ENCODE measurements around the gene EXOSC3.
A peak's percentile ranks its signal among the peaks of the same experiment; 100 is the strongest.
"Not testable (repeated sequence)": the region's sequence is repeated elsewhere in the genome, so short reads cannot be mapped to it uniquely, and the experiment has no call there.

The EXOSC3 gene

DNA sequence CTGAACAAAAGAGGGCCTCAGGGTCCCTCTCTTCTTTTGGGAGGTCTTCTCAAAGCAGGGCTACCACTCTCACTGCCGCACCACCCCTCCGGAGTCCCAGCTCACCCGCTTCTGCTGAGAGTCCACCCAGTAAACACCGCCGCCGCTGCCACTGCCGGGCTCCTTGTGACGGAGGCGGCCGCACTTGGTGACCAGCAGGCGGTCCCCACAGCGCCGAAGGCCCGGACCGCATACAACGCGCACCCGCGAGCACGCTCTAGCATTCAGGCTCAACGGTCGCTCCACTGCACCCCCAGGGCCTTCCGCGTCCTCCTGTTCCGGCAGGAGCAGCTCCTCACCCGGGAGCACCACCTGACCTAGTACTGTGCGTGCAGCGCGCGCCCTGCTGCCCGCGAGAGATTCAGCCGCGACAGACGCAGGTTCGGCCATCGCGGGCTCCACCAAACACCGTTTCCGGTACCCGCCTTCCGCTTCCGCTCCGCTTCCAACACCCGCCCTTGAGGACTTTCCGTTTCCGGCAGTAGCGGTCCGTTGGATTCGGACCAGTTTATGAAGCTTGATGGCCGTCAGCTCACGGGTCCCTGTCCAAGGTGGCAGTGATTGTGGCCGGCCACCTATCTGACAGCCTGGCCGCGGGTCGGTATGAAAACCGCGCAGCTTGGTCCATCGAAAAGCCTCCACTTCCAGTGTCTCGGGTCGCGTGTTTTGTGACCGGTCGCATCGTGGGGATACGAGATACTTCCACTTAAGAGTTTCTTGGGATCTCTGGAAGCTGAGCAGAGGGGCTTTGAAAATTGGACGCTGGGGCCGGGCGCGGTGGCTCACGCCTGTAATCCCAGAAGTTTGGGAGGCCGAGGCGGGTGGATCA lies at the start of gene EXOSC3:
Gene EXOSC3 (minus strand): TSS at position 449 of the 868 bp plus-strand sequence. CDS start 20 bp downstream, at position 429.
- DNase-seq = peak; percentile 96

DNA sequence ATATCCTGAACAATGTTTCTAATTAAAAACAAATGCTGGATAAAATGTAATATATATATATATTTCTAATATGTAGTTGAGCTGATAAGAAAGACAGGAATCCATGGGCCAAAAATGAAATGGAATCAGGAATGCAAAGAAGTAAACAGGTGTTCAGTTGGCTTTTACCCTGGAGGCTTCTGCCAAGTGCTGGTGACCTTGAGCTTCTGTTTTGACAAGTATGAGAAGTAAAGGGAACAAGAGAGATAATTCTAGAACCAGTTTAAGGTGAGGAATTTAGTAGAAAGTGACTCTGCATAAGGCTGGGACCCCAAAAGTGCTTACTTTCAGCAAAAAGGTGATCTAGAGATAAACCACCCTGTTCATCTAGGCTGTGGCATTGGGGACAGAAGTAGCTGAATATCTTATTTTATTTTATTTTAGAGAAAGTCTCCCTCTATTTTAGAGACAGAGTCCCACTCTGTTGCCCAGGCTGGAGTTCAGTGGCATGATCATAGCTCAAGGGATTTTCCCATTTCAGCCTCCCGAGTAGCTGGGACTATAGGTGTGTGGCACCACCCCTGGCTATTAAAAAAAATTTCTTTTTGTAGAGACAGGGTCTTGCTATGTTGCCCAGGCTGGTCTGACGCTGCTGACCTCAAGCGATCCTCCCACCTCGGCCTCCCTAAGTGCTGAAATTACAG lies 42.8 kb upstream of the EXOSC3 start:
- DNase-seq = no peak

DNA sequence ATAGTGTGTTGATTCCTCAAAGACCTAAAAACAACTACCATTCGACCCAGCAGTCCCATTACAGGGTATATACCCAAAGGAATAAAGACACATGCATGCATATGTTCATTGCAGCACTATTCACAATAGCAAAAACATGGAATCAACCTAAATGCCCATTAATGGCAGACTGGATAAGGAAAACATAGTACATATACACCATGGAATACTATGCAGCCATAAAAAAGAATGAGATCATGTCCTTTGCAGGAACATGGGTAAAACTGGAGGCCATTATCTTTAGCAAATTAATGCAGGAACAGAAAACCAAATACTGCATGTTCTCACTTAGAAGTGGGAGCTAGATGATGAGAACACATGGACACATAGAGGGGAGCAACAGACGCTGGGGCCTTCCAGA lies 40.3 kb upstream of the EXOSC3 start:
- DNase-seq = not testable (repeated sequence)

DNA sequence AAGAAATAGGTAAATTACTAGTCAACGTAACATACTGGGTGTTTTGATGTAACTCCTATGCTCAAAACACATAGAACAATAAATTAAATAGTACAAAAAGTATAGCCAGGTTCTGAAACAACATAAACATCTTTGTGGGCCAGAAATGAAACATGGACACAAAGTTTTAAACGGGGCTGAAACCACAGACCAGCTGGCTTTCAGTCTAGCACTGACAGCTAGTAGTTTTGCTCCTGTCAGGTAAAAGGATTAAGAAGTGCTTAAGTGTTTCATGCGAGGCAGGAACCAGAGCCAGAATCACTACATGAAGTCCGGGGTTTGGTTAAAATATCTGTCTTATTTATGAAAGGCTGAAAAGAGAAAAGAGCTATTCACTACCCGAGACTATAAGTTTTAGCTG lies 35.3 kb upstream of the EXOSC3 start:
- no peak for DNase-seq

DNA sequence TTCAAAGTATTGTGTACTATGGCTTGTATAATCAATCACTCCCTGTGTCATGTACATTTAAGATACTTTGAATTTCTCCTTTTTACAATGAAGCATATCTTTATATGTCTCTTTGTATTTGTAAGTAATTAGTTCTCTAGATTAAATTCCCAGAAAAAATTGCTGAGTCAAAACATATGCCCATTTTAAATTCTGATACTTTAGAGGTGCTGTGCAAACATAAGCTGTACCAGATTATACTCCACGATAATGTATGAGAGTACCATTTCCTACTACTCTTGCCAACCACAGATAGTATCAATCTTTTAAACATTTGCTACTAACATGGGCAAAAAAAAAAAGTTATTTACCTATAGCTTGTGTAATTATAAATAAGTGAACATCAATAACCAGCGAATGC lies 34.0 kb upstream of the EXOSC3 start:
- DNase-seq = no peak

DNA sequence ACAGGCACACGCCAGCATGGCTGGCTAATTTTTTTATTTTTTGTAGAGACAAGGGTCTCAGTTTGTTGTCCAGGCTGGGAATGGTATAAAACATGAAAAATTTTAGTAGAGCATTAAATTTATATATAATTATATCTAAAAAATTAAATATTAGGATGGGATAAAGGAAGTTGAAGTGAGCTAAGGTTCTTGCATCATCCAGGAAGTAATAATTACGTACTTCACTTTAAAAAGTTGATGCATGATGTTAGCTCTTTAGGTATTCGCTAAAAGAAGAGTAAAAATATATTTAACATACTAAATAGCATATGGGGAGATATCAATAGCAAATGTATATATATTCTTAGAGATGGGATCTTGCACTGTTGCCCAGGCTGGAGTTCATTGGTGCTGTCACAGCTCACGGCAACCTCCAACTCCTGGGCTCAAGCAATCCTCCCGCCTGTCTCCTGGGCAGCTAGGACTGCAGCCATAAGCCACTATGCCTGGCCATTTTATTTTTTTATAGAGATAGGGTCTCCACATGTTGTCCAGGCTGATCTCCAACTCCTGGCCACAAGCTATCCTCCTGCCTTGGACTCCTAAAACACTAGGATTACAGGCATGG lies 28.0 kb upstream of the EXOSC3 start:
- DNase-seq = no peak

DNA sequence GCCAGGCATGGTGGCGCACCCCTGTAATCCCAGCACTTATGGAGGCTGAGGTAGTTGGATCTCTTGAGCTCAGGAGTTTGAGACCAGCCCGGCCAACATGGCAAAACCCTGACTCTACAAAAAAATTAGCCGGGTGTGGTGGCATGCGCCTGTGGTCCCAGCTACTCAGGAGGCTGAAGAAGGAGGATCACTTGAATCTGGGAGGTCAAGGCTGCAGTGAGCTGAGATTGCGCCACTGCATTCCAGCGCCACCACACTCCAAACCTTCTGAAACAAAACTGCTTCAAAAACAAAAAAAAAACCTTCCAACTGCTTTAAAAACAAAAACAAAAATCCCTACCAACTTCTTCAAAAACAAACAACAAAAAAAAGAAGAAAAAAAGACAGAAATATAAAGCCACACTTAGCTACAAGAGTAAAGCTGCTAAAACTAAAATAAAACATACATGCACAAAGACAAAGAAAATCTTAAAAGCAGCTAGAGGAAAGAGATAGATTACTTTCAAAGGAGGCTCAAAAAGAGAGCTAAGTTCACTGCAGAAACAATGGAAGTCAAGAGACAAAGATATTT lies 27.1 kb upstream of the EXOSC3 start:
- no peak for DNase-seq

DNA sequence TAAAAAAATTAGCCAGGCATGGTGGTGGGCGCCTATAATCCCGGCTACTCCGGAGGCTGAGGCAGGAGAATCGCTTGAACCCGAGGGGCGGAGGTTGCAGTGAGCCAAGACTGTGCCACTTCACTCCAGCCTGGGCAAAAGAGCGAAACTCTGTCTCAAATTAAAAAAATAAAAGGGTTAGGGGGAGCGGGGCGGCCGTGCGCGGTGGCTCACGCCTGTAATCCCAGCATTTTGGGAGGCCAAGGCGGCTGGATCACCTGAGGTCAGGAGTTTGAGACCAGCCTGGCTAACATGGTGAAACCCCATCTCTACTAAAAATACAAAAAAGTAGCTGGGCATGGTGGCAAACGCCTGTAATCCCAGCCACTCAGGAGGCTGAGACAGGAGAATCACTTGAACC lies 24.8 kb upstream of the EXOSC3 start:
- DNase-seq = not testable (repeated sequence)

DNA sequence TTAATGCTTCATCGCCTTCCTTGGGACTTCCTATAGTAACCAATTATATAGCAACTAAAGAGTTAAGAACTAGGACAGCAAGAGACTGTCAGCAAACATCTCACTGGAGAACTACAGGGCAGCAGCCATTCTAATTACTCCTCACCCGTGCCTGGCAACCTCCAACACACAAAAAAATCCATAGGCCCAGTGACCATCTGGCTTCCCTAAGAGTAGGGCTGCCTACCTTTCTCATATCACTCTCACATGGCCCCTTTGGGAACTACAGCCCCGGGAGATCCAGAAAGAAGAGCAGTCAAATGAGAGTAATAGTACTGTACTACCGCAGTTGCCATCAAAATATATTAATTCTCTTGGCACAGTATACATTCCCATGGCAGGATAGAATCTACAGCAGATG lies 21.4 kb upstream of the EXOSC3 start:
- DNase-seq = peak; percentile 38

DNA sequence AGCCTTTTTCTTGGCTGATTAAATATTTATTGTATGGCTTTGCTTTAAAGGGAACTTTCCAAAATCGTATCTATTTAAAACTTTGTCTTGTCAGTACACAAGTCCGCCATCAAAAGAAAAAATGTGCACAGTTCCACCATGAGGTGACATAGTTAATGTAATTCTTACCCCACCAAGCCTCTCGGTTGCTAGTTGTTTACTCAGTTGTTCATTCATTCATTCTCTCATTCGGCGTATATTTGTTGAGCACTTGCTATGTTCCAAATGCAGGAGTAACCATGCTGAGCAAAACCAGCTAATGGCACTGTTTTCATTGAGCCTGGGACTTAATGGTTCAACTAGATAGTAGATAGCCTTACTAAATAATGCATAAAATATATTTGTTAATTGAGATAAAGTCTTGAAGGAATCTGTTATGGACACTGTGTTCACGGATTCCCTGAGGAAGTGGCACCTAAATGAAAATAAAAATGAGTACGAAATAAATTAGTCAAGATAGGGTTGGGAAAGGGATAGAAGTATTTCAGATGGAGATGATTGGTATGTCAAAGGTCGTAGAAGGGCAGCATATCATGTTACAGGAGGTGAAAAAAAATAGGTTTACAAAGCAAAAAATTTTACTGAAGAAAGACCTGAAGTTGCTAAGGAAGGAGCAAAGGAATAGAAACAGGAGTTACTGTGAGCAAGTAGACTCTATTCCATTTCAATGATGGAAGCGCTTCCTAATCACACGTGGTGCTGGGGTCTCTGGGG lies 17.3 kb upstream of the EXOSC3 start:
- DNase-seq = no peak

DNA sequence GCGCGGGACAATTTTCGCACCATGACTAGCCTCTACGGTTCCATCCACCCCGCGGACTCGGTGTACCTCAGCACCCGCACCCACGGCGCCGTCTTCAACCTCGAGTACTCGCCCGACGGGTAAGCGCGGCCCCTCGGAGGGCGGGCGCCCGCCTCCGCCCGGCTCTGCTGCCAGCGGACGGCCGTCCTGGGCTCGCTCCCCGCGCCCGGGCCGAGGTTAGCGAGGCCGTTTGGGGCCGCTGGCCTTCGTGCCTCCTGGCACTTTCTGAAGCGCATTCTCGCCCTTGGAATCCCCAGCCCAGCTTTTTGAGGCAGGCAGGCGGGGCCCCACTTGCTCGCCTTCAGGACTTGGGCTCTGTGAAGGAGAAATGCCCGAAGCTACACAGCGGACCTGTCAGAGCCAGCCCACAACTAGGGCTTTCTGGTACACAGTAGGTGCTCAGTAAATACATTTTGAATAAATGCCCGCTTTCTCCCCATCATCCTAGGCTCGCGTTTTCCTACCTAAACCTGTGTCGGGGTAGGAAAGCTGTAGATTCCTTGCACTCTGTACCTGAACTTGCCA lies 16.5 kb upstream of the EXOSC3 start:
- DNase-seq = no peak

DNA sequence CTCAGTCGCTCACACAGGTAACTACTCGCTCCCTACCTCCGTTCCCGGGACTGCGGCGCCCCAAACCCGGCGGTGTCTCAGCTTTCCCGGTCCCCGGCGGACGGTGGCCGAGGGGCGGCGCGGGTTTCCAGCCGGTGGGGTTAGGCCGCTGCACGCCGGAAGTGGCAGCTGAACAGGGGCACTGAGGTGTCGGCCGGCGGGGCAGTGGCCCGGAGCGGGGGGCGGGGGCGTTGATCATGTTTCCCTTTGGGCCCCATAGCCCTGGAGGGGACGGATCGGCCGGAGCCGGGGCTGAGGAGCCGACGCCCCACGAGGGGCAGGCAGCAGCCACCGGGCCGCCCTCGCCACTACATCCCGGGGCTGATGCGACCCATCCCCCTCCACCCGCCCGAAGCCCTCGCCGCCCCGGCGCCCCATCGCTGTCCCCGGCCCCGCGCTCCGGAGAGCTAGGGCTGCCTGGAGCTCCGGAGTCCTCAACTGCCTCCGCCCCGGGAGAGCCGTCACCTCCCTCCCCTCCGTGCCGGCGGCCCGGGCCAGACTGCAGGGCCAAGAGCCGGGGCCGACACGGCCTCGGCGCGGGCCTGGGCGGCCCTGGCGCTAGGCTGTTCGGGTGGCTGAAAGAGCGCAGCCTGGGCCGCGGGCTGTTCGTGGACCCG lies 15.9 kb upstream of the EXOSC3 start, which contains the start of gene DCAF10:
Gene DCAF10 (plus strand): TSS at position 167 of the 656 bp plus-strand sequence. CDS start 70 bp downstream, at position 237.
- DNase-seq = peak; percentile 97

DNA sequence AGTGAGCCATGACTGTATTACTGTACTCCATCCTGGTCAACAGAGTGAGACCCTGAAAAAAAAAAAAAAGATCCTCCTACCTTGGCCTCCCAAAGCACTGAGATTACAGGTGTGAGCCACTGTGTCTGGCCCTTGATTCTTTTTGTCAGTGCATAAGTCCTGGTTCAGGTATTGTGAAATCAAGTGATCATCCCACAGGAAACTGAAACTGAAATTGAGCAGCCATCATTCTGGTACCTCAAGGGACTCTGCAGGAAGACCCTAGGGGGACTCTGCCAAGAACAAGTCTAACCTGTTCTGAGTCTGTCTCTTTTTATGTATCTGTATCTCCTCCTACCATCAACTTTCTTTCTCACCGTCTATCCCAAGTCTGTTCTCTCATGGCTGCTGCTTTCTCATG lies 13.8 kb upstream of the EXOSC3 start:
- DNase-seq = no peak

DNA sequence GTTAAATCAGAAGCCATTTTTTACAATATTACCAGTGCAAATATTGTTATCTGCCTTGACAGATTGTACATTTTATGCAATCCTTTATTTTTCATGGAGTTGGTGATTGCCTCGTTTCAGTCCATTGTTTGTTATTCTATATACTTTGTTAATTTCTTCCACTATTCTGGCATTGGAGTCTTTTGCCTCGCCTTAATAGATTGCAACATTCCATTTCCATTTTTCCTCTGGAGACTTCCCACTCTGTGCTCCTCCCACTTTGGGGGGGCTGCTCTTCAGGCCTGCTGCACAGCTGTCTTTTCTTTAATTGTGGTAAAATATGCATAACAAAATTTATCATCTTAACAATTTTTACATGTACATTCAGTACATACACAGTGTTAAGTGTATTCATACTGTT lies 11.4 kb upstream of the EXOSC3 start:
- DNase-seq = no peak

DNA sequence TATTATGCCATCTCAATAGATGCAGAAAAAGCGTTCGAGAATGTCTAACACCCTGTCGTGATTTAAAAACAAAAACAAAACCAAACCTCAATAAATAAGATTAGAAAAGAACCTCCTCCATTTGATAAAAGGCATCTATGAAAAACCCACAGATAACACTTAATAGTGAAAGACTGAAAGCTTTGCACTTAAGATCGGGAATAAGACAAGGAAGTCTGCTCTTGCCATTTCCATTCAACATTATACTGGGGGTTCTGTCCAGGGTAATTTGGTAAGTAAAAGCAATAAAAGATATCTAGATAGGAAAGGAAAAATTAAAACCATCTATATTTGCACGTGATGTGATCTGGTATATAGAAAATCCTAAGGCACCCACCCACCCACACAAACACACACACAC lies 7.3 kb upstream of the EXOSC3 start:
- DNase-seq = no peak

DNA sequence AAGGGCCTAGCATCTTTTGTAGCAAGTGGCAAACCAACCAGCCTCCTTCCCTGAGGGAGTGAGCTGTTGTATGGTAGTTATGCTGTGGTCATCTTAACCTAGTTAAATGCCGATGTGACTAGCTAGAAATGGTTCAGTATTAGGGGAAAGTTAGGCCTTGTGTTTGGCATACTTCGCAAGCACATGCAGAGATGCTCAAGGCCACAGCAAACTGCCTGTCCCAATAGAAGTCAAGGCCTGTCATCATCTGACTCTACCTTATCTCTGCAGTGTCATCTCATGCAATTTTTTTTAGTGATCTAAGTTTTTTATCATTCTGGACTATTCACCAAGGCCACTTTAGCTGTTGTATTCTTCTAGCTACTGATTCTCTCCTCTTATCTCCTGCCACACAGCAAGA lies 5.2 kb upstream of the EXOSC3 start:
- no peak for DNase-seq

DNA sequence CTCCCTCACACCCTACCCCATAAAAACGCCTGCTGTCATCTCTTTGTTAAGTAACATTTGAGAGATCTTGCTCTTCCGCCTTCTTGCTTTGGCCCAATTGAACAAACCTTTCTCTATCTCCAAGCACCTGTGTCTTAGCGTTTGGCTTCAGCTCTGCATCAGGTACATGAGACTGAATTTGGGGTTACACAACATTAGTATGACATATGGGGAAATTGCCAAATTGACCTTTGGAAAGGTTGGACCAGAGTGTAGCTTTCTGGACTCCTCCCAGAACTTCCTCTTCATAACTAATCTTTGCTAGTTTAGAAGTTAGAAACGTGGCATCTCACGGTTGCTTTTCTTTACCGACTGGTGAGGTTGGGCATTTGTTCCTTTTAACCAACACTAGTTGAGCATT lies 3.5 kb upstream of the EXOSC3 start:
- no peak for DNase-seq

DNA sequence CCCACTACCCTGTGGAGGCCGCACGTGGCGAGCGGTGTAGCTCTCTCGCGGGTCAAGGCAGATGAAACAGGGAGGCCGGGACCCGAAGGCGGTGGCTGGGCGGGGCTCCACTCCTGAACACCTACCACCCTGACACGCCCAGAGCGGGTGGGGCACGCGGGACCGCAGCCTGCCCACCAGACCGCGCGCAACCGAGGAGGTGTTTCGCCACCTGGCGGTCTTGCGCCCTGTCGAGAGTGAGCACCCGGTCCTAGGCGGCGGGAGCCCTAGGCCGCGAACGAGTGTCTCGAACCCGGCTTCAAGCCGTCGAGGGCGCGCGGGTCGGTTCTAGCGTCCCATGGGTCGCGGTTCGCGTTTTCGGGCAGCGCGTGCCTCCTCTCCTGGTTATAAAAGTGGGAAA lies 2.2 kb upstream of the EXOSC3 start:
- DNase-seq = no peak

DNA sequence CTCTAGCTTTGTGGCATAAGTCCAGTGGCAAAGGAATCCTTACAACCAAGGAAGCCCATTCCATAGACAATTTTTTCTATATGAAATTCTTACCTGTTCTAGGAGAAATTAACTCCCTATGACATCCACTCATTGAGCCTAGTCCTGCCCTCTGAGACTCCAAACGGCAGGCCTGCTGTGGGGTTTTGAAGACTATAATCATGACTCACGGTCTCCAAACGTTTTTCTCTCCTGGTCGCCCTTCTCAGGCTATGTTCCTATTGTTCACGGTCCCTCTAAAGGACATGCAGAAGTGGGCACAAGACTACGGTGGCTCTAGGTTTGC lies 611 bp downstream of the EXOSC3 start:
- DNase-seq = no peak

DNA sequence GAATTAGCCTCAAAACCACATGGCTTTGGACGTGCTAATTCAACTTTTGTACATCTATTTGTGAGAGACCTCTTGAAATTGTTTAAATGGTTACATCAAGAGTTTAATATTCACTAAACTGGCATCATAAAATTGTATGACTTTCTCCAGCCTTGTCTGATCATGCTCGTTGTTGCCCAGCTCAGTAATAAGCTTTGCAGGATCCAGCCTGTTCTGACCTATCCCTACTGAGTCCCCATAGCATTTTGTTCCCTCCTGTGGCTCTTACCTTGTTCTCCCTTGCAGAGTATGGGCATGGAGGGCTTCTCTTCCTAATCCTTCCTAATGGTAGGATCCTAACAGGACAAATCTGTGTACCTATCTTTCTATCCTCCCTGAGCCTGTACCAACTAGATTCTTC lies 6.3 kb downstream of the EXOSC3 start:
- DNase-seq = no peak

DNA sequence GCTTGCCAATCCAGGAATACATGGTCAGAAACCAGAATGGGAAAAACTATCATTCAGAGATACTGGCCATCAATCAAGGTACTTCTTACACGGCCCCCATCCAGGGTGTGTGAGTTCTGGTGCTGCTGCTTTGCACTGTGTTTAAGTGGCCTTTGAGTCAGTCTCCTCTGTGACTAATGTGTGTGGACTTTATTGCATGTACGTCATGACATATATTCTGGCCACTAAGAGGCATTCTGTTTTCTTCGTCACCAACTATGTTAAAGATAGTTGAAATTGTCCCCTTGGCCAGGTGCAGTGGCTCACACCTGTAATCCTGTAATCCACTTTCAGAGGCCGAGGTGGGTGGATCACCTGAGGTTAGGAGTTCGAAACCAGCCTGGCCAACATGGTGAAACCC lies 8.5 kb downstream of the EXOSC3 start:
- DNase-seq = no peak
